Osteoblast (primary cell): ENCODE data around the gene PARP15. TPM values are rescaled to one million over a fixed set of nuclear protein-coding genes. Genes with fewer than 3 reads are reported as not detected.

Source experiments
- DNase-seq: peaks from one replicate; pipeline ENCODE4 v3.0.0; 2011; ENCODE audit warnings: low spot score, mixed read lengths; ENCODE audit not compliant: insufficient read length; ENCODE audit errors: missing footprints
- H2AFZ ChIP-seq: 2 replicates; pipeline ENCODE4 v1.6.0; 2011; ENCODE audit warnings: mild to moderate bottlenecking, low read length
- H3K27ac ChIP-seq: 2 replicates; pipeline ENCODE4 v1.5.1; 2011; ENCODE audit warnings: mild to moderate bottlenecking, low read depth, low read length, moderate library complexity
- H3K27me3 ChIP-seq: 2 replicates; pipeline ENCODE4 v1.6.0; 2012; ENCODE audit warnings: mild to moderate bottlenecking, control low read depth, inconsistent platforms, low read length, moderate library complexity; ENCODE audit not compliant: insufficient read depth
- H3K36me3 ChIP-seq: 2 replicates; pipeline ENCODE4 v1.5.1; 2011; ENCODE audit warnings: mild to moderate bottlenecking, low read length, control low read depth, moderate library complexity; ENCODE audit not compliant: insufficient read depth
- H3K4me1 ChIP-seq: 2 replicates; pipeline ENCODE4 v1.5.1; 2011; ENCODE audit warnings: mild to moderate bottlenecking, low read length, control low read depth, moderate library complexity; ENCODE audit not compliant: insufficient read depth
- H3K4me2 ChIP-seq: 2 replicates; pipeline ENCODE4 v1.6.0; 2011; ENCODE audit warnings: mild to moderate bottlenecking, low read length; ENCODE audit not compliant: insufficient read depth
- H3K4me3 ChIP-seq: fragments of 200-600 bp; sonication (generic); 3 replicates; pipeline ENCODE4 v1.5.1; 2012; ENCODE audit warnings: mild to moderate bottlenecking, low read length, inconsistent platforms; ENCODE audit not compliant: insufficient read depth
- H3K79me2 ChIP-seq: 2 replicates; pipeline ENCODE4 v1.6.0; 2012; ENCODE audit warnings: mild to moderate bottlenecking, low read length, control low read depth, inconsistent platforms; ENCODE audit not compliant: insufficient read depth
- H3K9me3 ChIP-seq: 2 replicates; pipeline ENCODE4 v1.5.1; 2011; ENCODE audit warnings: low read depth, low read length, control low read depth
- H4K20me1 ChIP-seq: 2 replicates; pipeline ENCODE4 v1.6.0; 2012; ENCODE audit warnings: mild to moderate bottlenecking, low read length, control low read depth; ENCODE audit not compliant: insufficient read depth
- CTCF ChIP-seq: IDR thresholded peaks from 2 replicates; pipeline ENCODE4 v1.5.1; 2011; ENCODE audit warnings: mild to moderate bottlenecking, low read depth, low read length, moderate library complexity; ENCODE audit errors: extremely low read depth
- total RNA-seq: library from RNA; depleted of rRNA; stranded (reverse); fragments of >200 nt; gene quantifications from 2 replicates; pipeline ENCODE4 v1.2.3, GENCODE V29; 2012

The PARP15 gene
- total RNA-seq, 1 donor, result 3.6 TPM

GRCh38 chr3:122674339-122674738 lies 96.9 kb downstream of the PARP15 start:
- no peak for DNase-seq
- no peak for TF ChIP-seq CTCF
- no peak overlapping the region for H3K27ac ChIP-seq

GRCh38 chr3:122676759-122677158 lies 99.3 kb downstream of the PARP15 start:
- Histone ChIP-seq H4K20me1 (no peaks in the 10 kb centered on the region), H3K4me2 (no peak overlapping the region), H3K27ac (no peak overlapping the region), H3K4me3 (no peak overlapping the region), H3K4me1 (peaks cover 25% of the 10 kb centered on the region), H3K36me3 (no peaks in the 10 kb centered on the region), H3K79me2 (peaks cover 6% of the 10 kb centered on the region), H3K9me3 (no peaks in the 10 kb centered on the region), H3K27me3 (no peaks in the 10 kb centered on the region), H2AFZ (no peak overlapping the region)
- no peak for TF ChIP-seq CTCF
- DNase-seq, result no peak

More at GRCh38 chr3:122674339-122674738, 96.9 kb downstream of the PARP15 start:
- H3K4me3 ChIP-seq, result no peak overlapping the region
- H2AFZ ChIP-seq, result no peak overlapping the region
- no peak overlapping the region for H3K4me2 ChIP-seq
- no peaks in the 10 kb centered on the region for H4K20me1 ChIP-seq
- H3K27me3 ChIP-seq, result no peaks in the 10 kb centered on the region
- peaks cover 17% of the 10 kb centered on the region for H3K4me1 ChIP-seq
- H3K79me2 ChIP-seq, result no peaks in the 10 kb centered on the region
- no peaks in the 10 kb centered on the region for H3K9me3 ChIP-seq
- no peaks in the 10 kb centered on the region for H3K36me3 ChIP-seq

GRCh38 chr3:122677216-122677615 lies 99.8 kb downstream of the PARP15 start:
- Histone ChIP-seq H3K79me2 (peaks cover 9% of the 10 kb centered on the region), H2AFZ (no peak overlapping the region), H3K4me1 (peaks cover 28% of the 10 kb centered on the region), H3K4me2 (no peak overlapping the region), H3K36me3 (no peaks in the 10 kb centered on the region), H3K4me3 (no peak overlapping the region), H3K27ac (no peak overlapping the region), H3K27me3 (no peaks in the 10 kb centered on the region), H3K9me3 (no peaks in the 10 kb centered on the region), H4K20me1 (no peaks in the 10 kb centered on the region)
- TF ChIP-seq CTCF, result no peak
- no peak for DNase-seq

GRCh38 chr3:122678506-122678905 lies 101.1 kb downstream of the PARP15 start:
- TF ChIP-seq CTCF, result no peak
- H3K27me3 ChIP-seq, result no peaks in the 10 kb centered on the region
- H2AFZ ChIP-seq, result peak overlapping the region; percentile 42
- no peak for DNase-seq
- H3K4me3 ChIP-seq, result no peak overlapping the region
- no peaks in the 10 kb centered on the region for H3K36me3 ChIP-seq
- H3K79me2 ChIP-seq, result peaks cover 14% of the 10 kb centered on the region
- peaks cover 28% of the 10 kb centered on the region for H3K4me1 ChIP-seq
- H4K20me1 ChIP-seq, result no peaks in the 10 kb centered on the region
- no peak overlapping the region for H3K27ac ChIP-seq
- peak overlapping the region; percentile 91 for H3K4me2 ChIP-seq
- H3K9me3 ChIP-seq, result no peaks in the 10 kb centered on the region
